ENCODE results near the gene SLC30A7.

SLC30A7 gene

DNA sequence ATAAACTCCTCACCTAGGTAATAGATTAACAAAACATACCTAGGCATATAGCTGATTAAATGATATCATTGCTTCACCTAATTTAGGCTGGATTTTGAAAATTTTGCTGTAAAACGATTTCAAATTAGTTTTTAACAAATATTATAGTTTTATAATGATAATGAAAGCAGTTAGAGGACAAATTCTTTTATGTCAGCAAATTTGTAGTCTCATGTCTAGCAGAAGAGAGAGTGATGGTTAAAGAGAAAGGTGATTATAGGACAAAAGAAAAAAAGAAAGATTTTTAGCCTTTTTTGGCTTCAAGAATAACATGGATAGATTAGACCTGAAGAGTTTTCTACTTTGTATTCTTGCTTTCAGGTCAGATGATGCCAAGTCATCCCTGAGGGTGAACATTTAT, 133.3 kb downstream of the SLC30A7 start:
- no peak for DNase-seq

DNA sequence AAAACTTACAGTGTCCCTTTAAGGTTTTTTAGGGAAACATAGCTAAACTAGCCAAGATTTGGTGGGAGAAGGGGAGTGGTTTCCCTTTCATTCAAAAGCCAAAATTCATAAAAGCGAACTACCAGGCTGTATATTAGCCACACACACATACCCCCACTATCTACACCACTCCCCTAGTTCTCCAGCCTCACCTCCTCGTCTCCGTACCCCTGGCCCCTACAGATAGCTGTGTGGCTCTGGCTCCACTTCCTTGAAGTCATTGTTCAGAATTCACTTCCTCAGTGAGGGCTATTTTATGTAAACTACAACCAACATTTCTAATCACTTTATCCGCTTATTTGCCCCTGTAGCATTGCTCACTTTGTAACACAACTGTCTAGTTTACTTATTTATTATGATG, 135.0 kb downstream of the SLC30A7 start:
- no peak for DNase-seq

Data from hippocampal formation (tissue), 2 donors.